HCT116 (cell line): Measurements from ENCODE around the gene NKAIN4.
A peak's percentile ranks its signal among the peaks of the same experiment; 100 is the strongest.

Source experiments
- CTCF ChIP-seq, 3 experiments: fragments of 200-600 bp in 1 of 3; sonication (generic) in 1 of 3; IDR thresholded peaks in 2 of 3; conservative IDR thresholded peaks in 1 of 3; 2 replicates each; pipeline ENCODE4 v1.5.1; 2012 to 2017; ENCODE audit warnings: low read depth in 2 of 3, low read length in 2 of 3, antibody characterized with exemption in 1 of 3, borderline replicate concordance in 1 of 3, control low read depth in 1 of 3, mild to moderate bottlenecking in 1 of 3, mixed read lengths in 1 of 3, mixed run types in 1 of 3, moderate library complexity in 1 of 3; ENCODE audit not compliant: insufficient read depth in 1 of 3
- EZH2phosphoT487 ChIP-seq: fragments of 200-600 bp; IDR thresholded peaks from 2 replicates; pipeline ENCODE4 v1.6.1; 2018; ENCODE audit warnings: antibody characterized with exemption, borderline replicate concordance
- FOSL1 ChIP-seq: IDR thresholded peaks from 2 replicates; pipeline ENCODE4 v1.6.1; 2012; ENCODE audit warnings: low read depth
- POLR2A ChIP-seq: IDR thresholded peaks from 2 replicates; pipeline ENCODE4 v1.7.0; 2011; ENCODE audit warnings: borderline replicate concordance; ENCODE audit not compliant: insufficient read depth, insufficient read length; ENCODE audit errors: extremely low read depth
- RAD21 ChIP-seq: IDR thresholded peaks from 2 replicates; pipeline ENCODE4 v1.6.1; 2012; ENCODE audit warnings: low read depth, mild to moderate bottlenecking
- YY1 ChIP-seq: IDR thresholded peaks from 2 replicates; pipeline ENCODE4 v1.6.1; 2011; ENCODE audit warnings: low read length, low read depth, moderate library complexity, mild to moderate bottlenecking; ENCODE audit not compliant: insufficient replicate concordance; ENCODE audit errors: extremely low read depth
- ZFX ChIP-seq: fragments of 450-650 bp; IDR thresholded peaks from 2 replicates; pipeline ENCODE4 v1.6.1; 2017

GRCh38 chr20:63278661-63279060 is 24.4 kb upstream of the NKAIN4 start:
- TF ChIP-seq POLR2A (no peak), RAD21 (no peak), YY1 (no peak), FOSL1 (no peak), CTCF (IDR thresholded peaks at IDR 0.05 in 2 of 3, conservative IDR thresholded peaks at IDR 0.05 in 1 of 3; ENCODE audit: borderline replicate concordance in 1 of 3, insufficient read depth in 1 of 3, low read depth in 2 of 3, low read length in 2 of 3) (peak in 1 of 3 experiments; percentile 29; a peak in 1 of 6 replicates), ZFX (no peak), EZH2phosphoT487 (no peak)
